Measurements from ENCODE around the gene SUMO4.

Gene SUMO4

GRCh38 chr6:149400050-149400449, at the start of gene SUMO4:
Gene SUMO4, plus strand, starts transcription at chr6:149400262. Its CDS starts 130 bp downstream, at chr6:149400392.
- DNase-seq, result no peak

DNA sequence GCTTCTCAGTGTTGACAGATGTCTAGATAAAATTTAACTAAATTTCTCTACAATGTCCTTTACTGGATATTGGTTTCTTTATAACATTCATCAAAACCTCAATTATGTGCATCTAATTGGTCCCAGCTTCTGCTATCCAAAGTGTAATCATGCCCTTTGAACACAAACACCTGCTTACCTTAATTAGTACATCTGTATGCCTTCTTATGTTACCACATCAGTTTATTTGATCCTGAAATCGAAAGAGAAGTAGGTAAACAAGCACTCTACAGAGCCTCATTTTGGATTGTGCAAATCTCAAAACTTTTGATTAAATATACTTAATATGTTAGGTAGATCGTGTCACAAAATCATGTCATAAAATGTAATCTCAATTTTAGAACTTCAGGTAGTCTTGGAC, 46.1 kb upstream of the SUMO4 start:
- no peak for DNase-seq

- DNase-seq, result no peak
Measured at GRCh38 chr6:149356081-149356750, 43.8 kb upstream of the SUMO4 start.

DNA sequence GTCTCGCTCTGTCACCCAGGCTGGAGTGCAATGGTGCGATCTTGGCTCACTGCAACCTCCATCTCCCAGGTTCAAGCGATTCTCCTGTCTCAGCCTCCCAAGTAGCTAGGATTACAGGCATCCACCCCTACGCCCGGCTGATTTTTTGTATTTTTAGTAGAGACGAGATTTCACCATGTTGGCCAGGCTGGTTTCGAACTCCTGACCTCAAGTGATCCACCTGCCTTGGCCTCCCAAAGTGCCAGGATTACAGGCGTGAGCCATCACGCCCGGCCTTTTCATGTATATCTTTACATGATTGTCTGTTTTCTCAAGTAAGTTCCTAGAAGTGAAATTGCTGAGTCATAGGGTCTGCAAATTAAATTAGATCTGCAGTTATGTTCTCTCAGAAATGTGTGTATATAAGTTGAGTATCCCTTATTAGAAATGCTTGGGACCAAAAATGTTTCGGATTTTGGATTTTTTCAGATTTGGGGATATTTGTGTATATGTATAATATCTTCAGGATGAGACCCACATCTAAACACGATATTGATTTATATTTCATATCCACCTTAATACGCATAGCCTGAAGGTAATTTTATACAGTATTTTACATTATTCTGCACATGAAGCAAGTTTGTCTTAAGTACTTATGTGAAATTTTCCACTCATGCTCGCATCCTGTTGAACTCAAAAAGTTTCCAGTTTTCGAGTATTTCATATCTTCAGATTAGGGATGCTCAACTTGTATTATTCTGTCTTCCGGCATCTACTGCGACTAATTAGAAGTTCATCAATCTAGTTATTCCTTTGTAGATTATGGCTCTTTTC, 42.1 kb upstream of the SUMO4 start:
- DNase-seq, result no peak

DNA sequence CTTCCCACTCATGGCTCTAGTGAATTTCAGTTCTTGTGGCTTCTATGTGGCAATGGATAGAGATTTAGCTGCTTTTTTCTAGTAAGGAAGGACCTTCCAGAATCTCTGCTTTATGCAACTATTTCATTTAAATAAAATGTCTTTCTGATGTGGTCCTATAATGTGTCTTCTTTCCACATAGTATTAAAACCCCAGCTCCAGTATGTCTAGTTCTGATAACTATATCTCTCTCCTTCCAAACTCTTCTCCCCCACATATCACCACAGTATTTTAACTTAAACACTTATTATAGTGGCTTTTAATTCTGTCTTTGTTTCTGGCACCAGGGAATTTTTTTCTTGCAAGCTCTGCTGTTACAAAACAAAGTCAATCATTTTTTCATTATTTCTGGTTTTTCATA, 40.6 kb upstream of the SUMO4 start:
- no peak for DNase-seq

- no peak for DNase-seq
Measured at GRCh38 chr6:149360536-149360935, 39.5 kb upstream of the SUMO4 start.

- no peak for DNase-seq
Measured at GRCh38 chr6:149362289-149362688, 37.8 kb upstream of the SUMO4 start.

DNA sequence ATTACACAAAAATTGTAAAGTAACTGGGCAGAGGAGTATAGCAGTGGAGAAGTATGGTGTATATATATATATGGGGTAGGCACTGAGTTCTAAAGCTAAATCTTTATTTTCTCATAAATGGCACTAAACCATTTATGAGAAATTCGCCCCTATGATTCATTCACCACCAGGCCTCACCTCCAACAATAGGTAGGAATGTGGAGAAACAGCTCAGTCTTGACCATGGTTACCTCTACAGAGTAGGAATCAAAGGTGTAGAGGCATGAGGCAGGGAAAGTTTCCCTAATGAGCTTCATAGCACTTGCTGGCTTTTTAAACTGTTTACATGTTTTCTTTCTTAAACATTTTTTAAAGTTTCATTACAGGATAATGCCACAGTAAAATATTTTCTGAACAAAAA, 36.9 kb upstream of the SUMO4 start:
- no peak for DNase-seq

- no peak for DNase-seq
Measured at GRCh38 chr6:149364557-149364956, 35.5 kb upstream of the SUMO4 start.

DNA sequence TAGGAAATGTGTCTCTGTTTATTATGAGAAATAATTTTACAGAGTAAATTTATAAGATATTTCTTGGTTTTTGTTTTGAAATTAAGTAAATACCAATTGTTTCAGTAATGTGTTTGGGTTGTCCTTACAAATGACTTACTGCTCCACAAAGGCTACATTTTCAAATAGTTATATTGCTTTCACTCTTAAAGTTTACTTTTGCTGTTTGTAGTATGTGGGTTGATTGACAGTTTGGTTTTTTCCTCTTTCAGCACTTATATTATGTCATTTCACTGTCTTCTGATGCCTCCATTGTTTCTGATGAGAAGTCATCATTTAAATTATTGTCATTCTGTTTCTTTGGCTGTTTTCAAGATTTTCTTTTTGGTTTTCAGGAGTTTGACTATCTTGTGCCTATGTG, 34.9 kb upstream of the SUMO4 start:
- no peak for DNase-seq

- DNase-seq, result peak; percentile 52
Measured at GRCh38 chr6:149366267-149366921, 33.7 kb upstream of the SUMO4 start.

DNA sequence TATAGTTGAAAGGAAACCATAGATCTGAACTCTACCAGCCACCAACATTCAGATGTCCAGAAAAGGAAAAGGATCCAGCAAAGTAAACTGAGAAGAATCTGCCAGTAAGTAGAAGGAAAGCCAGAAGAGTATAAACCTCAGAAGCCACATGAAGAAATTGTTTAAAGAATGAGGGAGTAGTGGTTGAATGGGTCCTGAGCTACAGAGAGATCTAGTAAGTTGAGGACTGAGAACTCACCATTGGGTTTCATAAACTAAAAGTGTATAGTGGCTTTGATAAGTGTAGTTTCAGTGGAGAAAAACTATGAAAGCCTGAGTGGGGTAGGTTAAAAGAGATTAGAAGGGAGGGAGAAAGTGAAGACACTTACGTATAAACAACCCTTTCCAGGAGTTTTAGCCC, 32.0 kb upstream of the SUMO4 start:
- DNase-seq, result no peak

GRCh38 chr6:149371154-149371553, 28.9 kb upstream of the SUMO4 start:
- DNase-seq, result no peak

DNA sequence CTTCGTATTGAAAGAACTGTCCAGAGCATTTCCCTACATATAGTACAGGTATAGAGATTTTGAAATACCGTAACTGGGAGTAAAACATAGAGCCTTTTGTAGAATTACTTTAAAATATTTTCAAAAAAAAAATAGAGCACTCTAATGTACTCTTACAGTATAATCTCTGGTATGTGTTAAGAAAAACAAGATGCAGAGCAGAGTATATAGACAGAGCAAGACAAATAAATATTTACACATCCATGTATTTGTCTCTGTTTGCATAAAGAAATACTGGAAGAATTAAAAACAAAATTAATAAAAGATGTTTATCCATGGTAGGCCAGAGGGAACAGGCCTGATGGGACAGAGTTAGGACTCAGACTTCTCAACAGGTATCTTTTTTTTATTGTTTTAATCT, 28.0 kb upstream of the SUMO4 start:
- DNase-seq, result no peak

DNA sequence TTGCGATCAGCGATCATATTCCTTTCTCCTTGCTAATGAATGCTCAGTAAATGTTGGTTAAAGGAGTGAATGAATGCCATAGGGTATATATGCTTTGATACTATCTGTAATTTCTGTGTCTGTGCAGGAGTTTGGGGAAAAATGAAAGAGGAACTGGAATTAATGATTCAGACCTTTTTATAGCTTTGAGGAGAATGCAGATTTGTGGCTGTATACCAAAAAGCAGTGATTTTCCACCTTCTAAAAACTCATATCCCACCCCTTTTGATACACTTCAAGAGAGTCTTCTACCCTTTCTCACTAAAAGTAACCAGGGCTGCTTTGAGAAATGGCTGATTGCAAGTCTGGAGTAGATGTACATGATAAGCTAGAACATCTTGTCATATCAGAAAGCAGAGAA, 26.6 kb upstream of the SUMO4 start:
- no peak for DNase-seq

- DNase-seq, result no peak
Measured at GRCh38 chr6:149379977-149380376, 20.1 kb upstream of the SUMO4 start.

GRCh38 chr6:149380523-149380922, 19.5 kb upstream of the SUMO4 start:
- no peak for DNase-seq

GRCh38 chr6:149383371-149383770, 16.7 kb upstream of the SUMO4 start:
- no peak for DNase-seq

GRCh38 chr6:149384464-149384863, 15.6 kb upstream of the SUMO4 start:
- no peak for DNase-seq

DNA sequence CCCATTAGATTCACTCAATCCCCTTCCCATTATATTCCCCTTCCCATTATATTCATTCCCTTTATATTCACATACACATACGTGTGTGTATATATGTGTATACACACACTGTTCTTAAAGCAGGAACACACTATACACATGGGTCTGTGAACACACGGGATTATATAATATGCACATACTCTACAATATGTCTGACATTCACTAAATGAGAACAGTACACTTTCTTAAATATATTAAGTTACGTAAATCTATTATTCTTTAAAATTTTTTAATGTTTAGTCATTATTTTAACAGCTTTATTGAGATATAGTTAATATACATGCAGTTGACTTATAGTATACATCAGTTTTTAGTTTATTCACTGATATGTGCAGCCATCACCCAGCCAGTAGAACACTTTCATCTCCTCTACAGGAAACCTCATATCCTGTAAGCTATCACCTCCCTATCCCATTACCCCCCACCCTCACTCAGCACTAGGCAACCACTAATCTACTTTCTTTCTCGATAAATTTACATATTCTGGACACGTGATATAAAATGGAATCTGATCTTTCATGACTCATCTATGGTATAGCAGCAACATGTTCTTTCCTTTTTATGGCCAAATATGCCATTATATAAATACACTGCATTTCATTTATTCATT, 13.9 kb upstream of the SUMO4 start:
- peak; percentile 9 for DNase-seq

- no peak for DNase-seq
Measured at GRCh38 chr6:149387779-149388512, 12.1 kb upstream of the SUMO4 start.

GRCh38 chr6:149389509-149390297, 10.4 kb upstream of the SUMO4 start:
- DNase-seq, result no peak

Measured in CD4-positive, alpha-beta T cell treated with Interleukin-12 subunit alpha and Interleukin-12 subunit beta, for 1 hour (primary cell).